Measurements from ENCODE around the gene ACP4. TPM values are rescaled to one million over a fixed set of nuclear protein-coding genes. Genes with fewer than 3 reads are reported as not detected.

ACP4 gene
- total RNA-seq, 2 donors from 2014 or later = not detected

GRCh38 chr19:50836543-50837195 is 46.5 kb downstream of the ACP4 start:
- intact Hi-C loops (cut with DNase I) = no loop called here
- no peaks in the 10 kb centered on the region for H3K36me3 ChIP-seq
- no peaks in the 10 kb centered on the region for H3K9me3 ChIP-seq
- H3K27me3 ChIP-seq = no peaks in the 10 kb centered on the region
- TF ChIP-seq, protein P1, sequence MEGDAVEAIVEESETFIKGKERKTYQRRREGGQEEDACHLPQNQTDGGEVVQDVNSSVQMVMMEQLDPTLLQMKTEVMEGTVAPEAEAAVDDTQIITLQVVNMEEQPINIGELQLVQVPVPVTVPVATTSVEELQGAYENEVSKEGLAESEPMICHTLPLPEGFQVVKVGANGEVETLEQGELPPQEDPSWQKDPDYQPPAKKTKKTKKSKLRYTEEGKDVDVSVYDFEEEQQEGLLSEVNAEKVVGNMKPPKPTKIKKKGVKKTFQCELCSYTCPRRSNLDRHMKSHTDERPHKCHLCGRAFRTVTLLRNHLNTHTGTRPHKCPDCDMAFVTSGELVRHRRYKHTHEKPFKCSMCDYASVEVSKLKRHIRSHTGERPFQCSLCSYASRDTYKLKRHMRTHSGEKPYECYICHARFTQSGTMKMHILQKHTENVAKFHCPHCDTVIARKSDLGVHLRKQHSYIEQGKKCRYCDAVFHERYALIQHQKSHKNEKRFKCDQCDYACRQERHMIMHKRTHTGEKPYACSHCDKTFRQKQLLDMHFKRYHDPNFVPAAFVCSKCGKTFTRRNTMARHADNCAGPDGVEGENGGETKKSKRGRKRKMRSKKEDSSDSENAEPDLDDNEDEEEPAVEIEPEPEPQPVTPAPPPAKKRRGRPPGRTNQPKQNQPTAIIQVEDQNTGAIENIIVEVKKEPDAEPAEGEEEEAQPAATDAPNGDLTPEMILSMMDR (IDR thresholded peaks at IDR 0.05) = no peak
- no peak for DNase-seq
- no peak overlapping the region for H3K4me3 ChIP-seq
- H3K4me1 ChIP-seq = no peaks in the 10 kb centered on the region
- no peak overlapping the region for H3K27ac ChIP-seq
- H3K9ac ChIP-seq (ENCODE audit: low read depth in 2 of 2, low read length in 2 of 2) = peak overlapping the region in 1 of 2 donors; percentile 69

GRCh38 chr19:50837300-50837699 is 47.1 kb downstream of the ACP4 start:
- H3K4me1 ChIP-seq = no peaks in the 10 kb centered on the region
- H3K27ac ChIP-seq = no peak overlapping the region
- intact Hi-C loops (cut with DNase I) = no loop called here
- peak; percentile 66 for DNase-seq
- no peaks in the 10 kb centered on the region for H3K9me3 ChIP-seq
- H3K4me3 ChIP-seq = no peak overlapping the region
- peak overlapping the region in 1 of 2 donors; percentile 69 for H3K9ac ChIP-seq (ENCODE audit: low read depth in 2 of 2, low read length in 2 of 2)
- H3K36me3 ChIP-seq = no peaks in the 10 kb centered on the region
- TF ChIP-seq, protein P1 (IDR thresholded peaks at IDR 0.05) = no peak
- no peaks in the 10 kb centered on the region for H3K27me3 ChIP-seq

DNA sequence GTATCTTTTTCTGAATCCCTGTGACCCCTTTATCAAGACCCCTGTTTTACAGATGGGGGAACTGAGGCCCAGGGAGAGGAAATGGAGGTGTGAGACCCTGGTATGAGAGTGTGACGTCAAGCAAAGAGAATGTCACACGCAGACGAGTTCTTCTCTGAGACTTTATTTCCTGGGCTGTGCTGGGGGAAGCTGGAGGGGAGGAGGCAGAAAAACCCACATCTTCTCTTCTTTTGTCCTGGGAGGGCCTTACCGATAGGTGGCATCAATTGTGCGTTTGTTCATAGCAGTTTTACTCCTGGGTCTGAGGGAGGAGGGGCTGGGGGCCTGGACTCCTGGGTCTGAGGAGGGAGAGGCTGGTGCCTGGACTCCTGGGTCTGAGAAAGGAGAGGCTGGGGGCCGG is 48.0 kb downstream of the ACP4 start:
- Histone ChIP-seq H3K4me3 (no peak overlapping the region), H3K36me3 (no peaks in the 10 kb centered on the region), H3K4me1 (no peaks in the 10 kb centered on the region), H3K9ac (ENCODE audit: low read depth in 2 of 2, low read length in 2 of 2) (no peak overlapping the region), H3K9me3 (no peaks in the 10 kb centered on the region), H3K27ac (no peak overlapping the region), H3K27me3 (no peaks in the 10 kb centered on the region)
- DNase-seq = no peak
- intact Hi-C loops (cut with DNase I) = no loop called here
- TF ChIP-seq, protein P1 (IDR thresholded peaks at IDR 0.05) = no peak

- no peak for DNase-seq
- Histone ChIP-seq H3K27ac (no peak overlapping the region), H3K27me3 (no peaks in the 10 kb centered on the region), H3K36me3 (no peaks in the 10 kb centered on the region), H3K4me1 (no peaks in the 10 kb centered on the region), H3K4me3 (no peak overlapping the region), H3K9ac (ENCODE audit: low read depth in 2 of 2, low read length in 2 of 2) (no peak overlapping the region), H3K9me3 (no peaks in the 10 kb centered on the region)
- intact Hi-C loops (cut with DNase I) = no loop called here
- TF ChIP-seq, protein P1 (IDR thresholded peaks at IDR 0.05) = no peak
Observed at GRCh38 chr19:50839712-50840655, 49.8 kb downstream of the ACP4 start.

- no peaks in the 10 kb centered on the region for H3K9me3 ChIP-seq
- H3K9ac ChIP-seq (ENCODE audit: low read depth in 2 of 2, low read length in 2 of 2) = no peak overlapping the region
- H3K36me3 ChIP-seq = no peaks in the 10 kb centered on the region
- H3K27ac ChIP-seq = no peak overlapping the region
- intact Hi-C loops (cut with DNase I) = no loop called here
- no peaks in the 10 kb centered on the region for H3K4me1 ChIP-seq
- H3K27me3 ChIP-seq = no peaks in the 10 kb centered on the region
- no peak overlapping the region for H3K4me3 ChIP-seq
- DNase-seq = no peak
- TF ChIP-seq, protein P1 (IDR thresholded peaks at IDR 0.05) = no peak
Observed at GRCh38 chr19:50842130-50842529, 51.9 kb downstream of the ACP4 start.
